Esophagus squamous epithelium (tissue), 5 donors: Measurements from ENCODE around the gene SSC4D. TPM values are rescaled to one million over a fixed set of nuclear protein-coding genes. Genes with fewer than 3 reads are reported as not detected.
"Not testable (repeated sequence)": the region's sequence is repeated elsewhere in the genome, so short reads cannot be mapped to it uniquely, and the experiment has no call there.

Source experiments
- DNase-seq: peaks from one replicate; lab custom pipeline; 2025; lab: John Stamatoyannopoulos, UW
- H3K27ac ChIP-seq, 4 donors: fragments of 200-600 bp; sonication (generic); one replicate each; pipeline ENCODE4 v1.5.1; 2016 to 2019; ENCODE audit warnings: mild to moderate bottlenecking in 1 of 4
- H3K27me3 ChIP-seq, 4 donors: fragments of 200-600 bp; sonication (generic); 1 replicate in 3 of 4; 2 replicates in 1 of 4; pipeline versions ENCODE4 v1.5.1 to v1.6.0; 2017 to 2021; ENCODE audit warnings: antibody characterized with exemption in 1 of 4
- H3K36me3 ChIP-seq, 3 donors: fragments of 200-600 bp; sonication (generic); one replicate each; pipeline ENCODE4 v1.5.1; 2016 to 2019
- H3K4me1 ChIP-seq, 3 donors: fragments of 200-600 bp; sonication (generic); one replicate each; pipeline ENCODE4 v1.5.1; 2017 to 2019
- H3K4me3 ChIP-seq, 4 donors: fragments of 200-600 bp; sonication (generic); 1 replicate in 3 of 4; 2 replicates in 1 of 4; pipeline ENCODE4 v1.5.1; 2016 to 2019; ENCODE audit warnings: mild to moderate bottlenecking in 2 of 4, moderate library complexity in 1 of 4
- H3K9me3 ChIP-seq, 3 donors: fragments of 200-600 bp; sonication (generic); one replicate each; pipeline ENCODE4 v1.5.1; 2016 to 2019
- POLR2A ChIP-seq, 4 donors: fragments of 450-650 bp; IDR thresholded peaks; one replicate each; pipeline ENCODE4 v1.6.1; 2017; ENCODE audit warnings: antibody characterized with exemption in 4 of 4, mild to moderate bottlenecking in 4 of 4, moderate library complexity in 3 of 4
- WGBS, 2 donors: methylation state at CpG; one replicate each; pipeline ENCODE4 v1.1.5; 2018; 5-methylcytosine and 5-hydroxymethylcytosine counted together
- intact Hi-C: fragments of 100-400 bp; cut with DNase I; formaldehyde crosslinking; loops from one replicate; pipeline ENCODE4 v1.15.0; 2022
- total RNA-seq, 4 donors: library from RNA; depleted of rRNA; stranded (reverse); fragments of >200 nt; gene quantifications; one replicate each; pipeline ENCODE4 v1.1.0, GENCODE V29; 2016
- TF ChIP-seq, protein P1 (sequence below), 6 experiments: fragments of 450-650 bp in 4 of 6; fragments of 200-600 bp in 2 of 6; sonication (generic) in 2 of 6; IDR thresholded peaks; one replicate each; pipeline ENCODE4 v1.5.1; 2016 to 2019; ENCODE audit warnings: antibody characterized with exemption in 6 of 6, mild to moderate bottlenecking in 4 of 6, moderate library complexity in 4 of 6
- donor health status: DM: yes; HTN: yes; CAD: no.

Gene SSC4D
- total RNA-seq, 4 donors from 2014 or later = 0.48 TPM; not detected in 3

DNA sequence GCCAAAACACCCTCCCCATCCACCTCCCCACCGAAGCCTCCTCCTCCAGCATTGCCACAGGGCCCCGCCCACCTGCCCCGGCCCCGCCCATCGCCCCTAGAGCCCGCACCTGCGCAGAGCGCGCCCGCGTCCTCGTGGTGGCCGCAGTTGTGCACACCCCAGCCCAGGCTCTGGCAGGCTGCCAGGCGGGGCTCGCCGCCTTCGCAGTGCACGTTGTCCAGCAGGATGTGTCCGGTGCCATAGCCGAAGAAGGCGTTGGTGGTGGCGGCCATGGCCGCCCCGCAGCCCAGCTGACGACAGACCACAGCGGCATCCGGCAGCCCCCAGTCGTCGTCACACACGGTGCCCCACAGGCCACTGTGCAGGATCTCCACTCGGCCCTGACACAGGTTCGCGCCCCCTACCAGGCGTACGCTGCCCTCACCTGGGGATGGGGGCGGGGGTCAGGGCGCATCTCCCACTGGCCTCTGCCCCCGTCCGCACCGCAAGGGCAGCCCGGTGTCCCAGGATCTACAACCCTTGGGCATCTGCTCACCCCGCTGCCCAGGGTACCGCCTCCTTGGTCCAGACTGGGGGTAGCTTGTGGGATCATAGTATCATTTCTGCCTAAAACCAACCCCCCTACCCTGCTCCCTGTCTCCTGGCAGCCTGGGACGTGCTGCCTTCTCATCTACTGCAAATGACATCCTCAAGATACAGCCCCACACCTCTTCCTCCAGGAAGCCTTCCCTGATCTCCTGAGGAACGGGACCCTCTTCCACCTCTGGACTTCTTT, 11.9 kb downstream of the SSC4D start:
- DNase-seq = peak; percentile 15
- Histone ChIP-seq H3K27me3 (no peaks in the 10 kb centered on the region), H3K4me3 (peak overlapping the region; percentile 42 to 68 (median 50)), H3K4me1 (peaks cover 14 to 36% (median 22%) of the 10 kb centered on the region in 3 donors), H3K27ac (peak overlapping the region; percentile 0 to 53 (median 18)), H3K9me3 (no peaks in the 10 kb centered on the region), H3K36me3 (no peaks in the 10 kb centered on the region)
- TF ChIP-seq, protein P1, sequence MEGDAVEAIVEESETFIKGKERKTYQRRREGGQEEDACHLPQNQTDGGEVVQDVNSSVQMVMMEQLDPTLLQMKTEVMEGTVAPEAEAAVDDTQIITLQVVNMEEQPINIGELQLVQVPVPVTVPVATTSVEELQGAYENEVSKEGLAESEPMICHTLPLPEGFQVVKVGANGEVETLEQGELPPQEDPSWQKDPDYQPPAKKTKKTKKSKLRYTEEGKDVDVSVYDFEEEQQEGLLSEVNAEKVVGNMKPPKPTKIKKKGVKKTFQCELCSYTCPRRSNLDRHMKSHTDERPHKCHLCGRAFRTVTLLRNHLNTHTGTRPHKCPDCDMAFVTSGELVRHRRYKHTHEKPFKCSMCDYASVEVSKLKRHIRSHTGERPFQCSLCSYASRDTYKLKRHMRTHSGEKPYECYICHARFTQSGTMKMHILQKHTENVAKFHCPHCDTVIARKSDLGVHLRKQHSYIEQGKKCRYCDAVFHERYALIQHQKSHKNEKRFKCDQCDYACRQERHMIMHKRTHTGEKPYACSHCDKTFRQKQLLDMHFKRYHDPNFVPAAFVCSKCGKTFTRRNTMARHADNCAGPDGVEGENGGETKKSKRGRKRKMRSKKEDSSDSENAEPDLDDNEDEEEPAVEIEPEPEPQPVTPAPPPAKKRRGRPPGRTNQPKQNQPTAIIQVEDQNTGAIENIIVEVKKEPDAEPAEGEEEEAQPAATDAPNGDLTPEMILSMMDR (IDR thresholded peaks at IDR 0.05) = no peak
- TF ChIP-seq POLR2A (IDR thresholded peaks at IDR 0.05) = peak in 1 of 4 donors; percentile 12
- intact Hi-C loops = no loop called here
- WGBS, 2 donors = 20 to 66% methylated on average over 2 to 10 of the region's 45 CpGs

DNA sequence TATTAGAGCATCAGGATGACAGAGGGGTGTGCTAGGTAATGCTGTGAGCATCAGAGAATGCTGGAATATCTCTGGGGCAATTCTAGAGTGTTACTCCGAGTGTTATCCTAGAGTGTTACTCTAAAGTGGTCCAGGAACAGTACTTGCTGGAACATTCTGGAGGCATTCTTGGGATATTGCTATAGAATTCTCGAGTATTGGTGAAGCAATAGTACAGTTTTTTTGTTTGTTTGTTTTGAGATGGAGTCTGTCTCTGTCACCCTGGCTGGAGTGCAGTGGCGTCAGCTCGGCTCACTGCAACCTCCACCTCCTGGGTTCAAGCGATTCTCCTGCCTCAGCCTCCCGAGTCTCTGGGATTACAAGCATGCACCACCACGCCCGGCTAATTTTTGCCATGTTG, 12.6 kb downstream of the SSC4D start:
- Histone ChIP-seq H3K4me3 (peak overlapping the region in 3 of 4 donors; percentile 48 to 68 (median 52)), H3K36me3 (no peaks in the 10 kb centered on the region), H3K9me3 (no peaks in the 10 kb centered on the region), H3K4me1 (peaks cover 15 to 43% (median 25%) of the 10 kb centered on the region in 3 donors), H3K27ac (peak overlapping the region in 2 of 4 donors; percentile 14 to 53), H3K27me3 (no peaks in the 10 kb centered on the region)
- TF ChIP-seq, protein P1 (IDR thresholded peaks at IDR 0.05) = no peak
- TF ChIP-seq POLR2A (IDR thresholded peaks at IDR 0.05) = no peak
- no peak for DNase-seq
- intact Hi-C loops = no loop called here
- 35 to 60% methylated on average over 8 of the region's 8 CpGs for WGBS, 2 donors

DNA sequence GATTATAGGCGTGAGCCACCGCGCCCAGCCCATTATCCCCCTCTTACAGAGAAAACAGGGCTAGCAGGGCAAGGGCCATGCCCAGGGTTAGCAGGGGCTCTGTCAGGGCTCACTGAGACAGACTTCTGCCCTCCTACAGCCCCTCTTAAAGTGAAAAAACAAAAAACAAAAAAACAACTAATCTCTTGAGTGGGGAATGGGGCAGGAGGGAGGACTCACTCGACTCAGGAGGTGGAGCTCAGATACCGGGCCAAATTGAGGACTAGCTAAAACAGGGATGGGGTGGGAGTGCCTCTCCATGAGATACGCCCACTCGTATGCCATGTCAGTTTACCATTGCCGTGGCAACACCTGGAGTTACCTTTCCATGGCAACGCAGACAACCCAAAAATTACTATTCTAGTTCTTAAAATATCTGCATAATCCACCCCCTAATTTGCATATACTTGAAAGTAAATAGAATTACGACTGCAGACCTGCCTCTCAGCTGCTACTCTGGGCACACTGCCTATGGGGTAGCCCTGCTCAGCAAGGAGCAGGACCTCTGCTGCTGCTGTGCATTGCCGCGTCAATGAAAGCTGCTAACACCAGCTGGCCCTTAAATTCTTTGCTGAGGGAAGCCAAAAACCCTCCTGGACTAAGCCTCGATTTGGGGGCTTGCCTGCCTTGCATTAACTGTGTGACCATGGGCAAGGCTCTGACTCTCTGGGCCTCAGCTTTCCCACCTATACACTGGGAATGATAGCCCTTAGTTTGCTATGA, 13.4 kb downstream of the SSC4D start:
- intact Hi-C loops = no loop called here

DNA sequence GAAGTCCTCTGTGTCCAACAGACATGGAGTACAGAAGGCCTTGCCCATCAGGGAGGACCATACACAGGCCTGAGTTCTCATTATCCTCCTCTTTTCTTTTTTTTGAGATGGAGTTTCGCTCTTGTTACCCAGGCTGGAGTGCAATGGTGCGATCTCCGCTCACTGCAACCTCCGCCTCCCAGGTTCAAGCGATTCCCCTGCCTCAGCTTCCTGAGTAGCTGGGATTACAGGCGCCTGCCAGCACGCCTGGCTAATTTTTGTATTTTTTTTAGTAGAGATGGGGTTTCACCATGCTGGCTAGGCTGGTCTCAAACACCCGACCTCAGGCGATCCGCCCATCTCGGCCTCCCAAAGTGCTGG, 13.9 kb downstream of the SSC4D start:
- H3K4me1 ChIP-seq = peaks cover 15 to 43% (median 25%) of the 10 kb centered on the region in 3 donors
- H3K27ac ChIP-seq, H3K9me3 ChIP-seq, intact Hi-C loops, H3K4me3 ChIP-seq, H3K27me3 ChIP-seq, DNase-seq, H3K36me3 ChIP-seq: not testable (repeated sequence)
- 86 to 90% methylated on average over 7 to 11 of the region's 11 CpGs for WGBS, 2 donors

More for the DNA sequence above, 13.4 kb downstream of the SSC4D start:
- Histone ChIP-seq H3K4me3 (no peak overlapping the region), H3K27me3 (no peaks in the 10 kb centered on the region), H3K9me3 (no peaks in the 10 kb centered on the region), H3K36me3 (no peaks in the 10 kb centered on the region), H3K4me1 (peaks cover 15 to 43% (median 25%) of the 10 kb centered on the region in 3 donors), H3K27ac (no peak overlapping the region)
- 57 to 76% methylated on average over 9 to 10 of the region's 13 CpGs for WGBS, 2 donors
- TF ChIP-seq, protein P1 (IDR thresholded peaks at IDR 0.05) = no peak
- no peak for TF ChIP-seq POLR2A (IDR thresholded peaks at IDR 0.05)
- DNase-seq = no peak

DNA sequence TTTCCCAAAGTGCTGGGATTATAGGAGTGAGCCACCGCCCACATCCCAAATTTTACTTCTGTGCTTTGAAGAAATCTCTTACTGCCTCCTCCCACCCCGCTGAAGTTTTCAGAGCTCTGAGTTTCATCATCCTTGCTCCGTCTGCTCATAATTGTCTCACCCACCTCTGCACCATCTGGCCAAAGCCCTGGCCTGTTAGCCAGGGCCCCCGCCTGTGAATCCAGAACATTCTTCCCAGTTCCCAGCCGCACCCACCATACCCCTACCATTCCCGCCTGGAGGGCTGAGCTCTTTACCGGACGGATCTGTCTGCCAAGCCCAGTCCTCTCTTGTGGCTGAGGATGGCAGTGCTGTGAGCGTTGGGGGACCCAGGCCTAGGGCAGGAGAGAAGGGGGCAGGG, 14.5 kb downstream of the SSC4D start:
- no peak for DNase-seq
- no peak for TF ChIP-seq POLR2A (IDR thresholded peaks at IDR 0.05)
- TF ChIP-seq, protein P1 (IDR thresholded peaks at IDR 0.05) = no peak
- 84 to 93% methylated on average over 6 to 8 of the region's 9 CpGs for WGBS, 2 donors

More for the DNA sequence above, 14.5 kb downstream of the SSC4D start:
- Histone ChIP-seq H3K4me1 (peaks cover 15 to 43% (median 25%) of the 10 kb centered on the region in 3 donors), H3K4me3 (no peak overlapping the region), H3K27ac (no peak overlapping the region), H3K36me3 (no peaks in the 10 kb centered on the region), H3K27me3 (no peaks in the 10 kb centered on the region), H3K9me3 (no peaks in the 10 kb centered on the region)
- intact Hi-C loops = no loop called here
